Measurements from ENCODE around the gene TNRC6C. TPM values are rescaled to one million over a fixed set of nuclear protein-coding genes. Genes with fewer than 3 reads are reported as not detected.

TNRC6C gene
- total RNA-seq, 1 donor = 6.2 TPM

DNA sequence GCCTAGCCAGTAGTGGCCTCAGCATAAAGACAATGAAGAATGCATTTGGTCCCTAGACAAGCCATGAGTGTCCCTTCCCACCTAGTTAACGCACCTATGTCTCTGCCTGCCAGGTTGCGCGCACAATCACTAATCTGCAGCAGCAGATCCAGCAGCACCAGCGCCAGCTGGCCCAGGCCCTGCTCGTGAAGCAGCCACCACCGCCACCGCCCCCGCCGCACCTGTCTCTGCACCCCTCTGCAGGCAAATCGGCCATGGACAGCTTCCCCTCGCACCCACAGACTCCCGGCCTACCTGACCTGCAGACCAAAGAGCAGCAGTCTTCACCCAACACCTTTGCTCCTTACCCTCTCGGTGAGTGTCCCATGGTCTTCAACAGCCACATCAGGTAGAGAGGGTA, 128.2 kb downstream of the TNRC6C start:
- Histone ChIP-seq H4K20me1 (ENCODE audit: insufficient read depth, low read length) (no peaks in the 10 kb centered on the region), H3K9me3 (ENCODE audit: low read depth, low read length) (no peaks in the 10 kb centered on the region), H3K4me1 (ENCODE audit: insufficient read depth, low read length) (no peaks in the 10 kb centered on the region), H3K27me3 (ENCODE audit: insufficient read depth, low read length) (no peaks in the 10 kb centered on the region), H3K36me3 (ENCODE audit: insufficient read depth, low read length) (peaks cover 22% of the 10 kb centered on the region), H2AFZ (ENCODE audit: low read length) (no peak overlapping the region), H3K79me2 (ENCODE audit: insufficient read depth, low read length) (no peaks in the 10 kb centered on the region), H3K4me2 (ENCODE audit: insufficient read depth, low read length) (no peak overlapping the region), H3K27ac (ENCODE audit: low read depth, low read length) (no peak overlapping the region), H3K4me3 (ENCODE audit: insufficient read depth, low read length) (no peak overlapping the region)
- TF ChIP-seq, protein P1, sequence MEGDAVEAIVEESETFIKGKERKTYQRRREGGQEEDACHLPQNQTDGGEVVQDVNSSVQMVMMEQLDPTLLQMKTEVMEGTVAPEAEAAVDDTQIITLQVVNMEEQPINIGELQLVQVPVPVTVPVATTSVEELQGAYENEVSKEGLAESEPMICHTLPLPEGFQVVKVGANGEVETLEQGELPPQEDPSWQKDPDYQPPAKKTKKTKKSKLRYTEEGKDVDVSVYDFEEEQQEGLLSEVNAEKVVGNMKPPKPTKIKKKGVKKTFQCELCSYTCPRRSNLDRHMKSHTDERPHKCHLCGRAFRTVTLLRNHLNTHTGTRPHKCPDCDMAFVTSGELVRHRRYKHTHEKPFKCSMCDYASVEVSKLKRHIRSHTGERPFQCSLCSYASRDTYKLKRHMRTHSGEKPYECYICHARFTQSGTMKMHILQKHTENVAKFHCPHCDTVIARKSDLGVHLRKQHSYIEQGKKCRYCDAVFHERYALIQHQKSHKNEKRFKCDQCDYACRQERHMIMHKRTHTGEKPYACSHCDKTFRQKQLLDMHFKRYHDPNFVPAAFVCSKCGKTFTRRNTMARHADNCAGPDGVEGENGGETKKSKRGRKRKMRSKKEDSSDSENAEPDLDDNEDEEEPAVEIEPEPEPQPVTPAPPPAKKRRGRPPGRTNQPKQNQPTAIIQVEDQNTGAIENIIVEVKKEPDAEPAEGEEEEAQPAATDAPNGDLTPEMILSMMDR (IDR thresholded peaks at IDR 0.05; ENCODE audit: extremely low read depth, low read depth, low read length) = no peak
- no peak for DNase-seq (ENCODE audit: insufficient read length, low spot score, missing footprints)

GRCh38 chr17:78088529-78088928, 130.0 kb downstream of the TNRC6C start:
- DNase-seq (ENCODE audit: insufficient read length, low spot score, missing footprints) = no peak
- Histone ChIP-seq H3K36me3 (ENCODE audit: insufficient read depth, low read length) (peaks cover 29% of the 10 kb centered on the region), H3K4me3 (ENCODE audit: insufficient read depth, low read length) (no peak overlapping the region)

GRCh38 chr17:78089576-78090281, 131.2 kb downstream of the TNRC6C start:
- H2AFZ ChIP-seq (ENCODE audit: low read length) = no peak overlapping the region
- H3K27ac ChIP-seq (ENCODE audit: low read depth, low read length) = no peak overlapping the region
- H3K36me3 ChIP-seq (ENCODE audit: insufficient read depth, low read length) = peaks cover 37% of the 10 kb centered on the region
- H4K20me1 ChIP-seq (ENCODE audit: insufficient read depth, low read length) = no peaks in the 10 kb centered on the region
- no peak overlapping the region for H3K4me3 ChIP-seq (ENCODE audit: insufficient read depth, low read length)
- no peaks in the 10 kb centered on the region for H3K4me1 ChIP-seq (ENCODE audit: insufficient read depth, low read length)
- H3K9me3 ChIP-seq (ENCODE audit: low read depth, low read length) = no peaks in the 10 kb centered on the region
- H3K4me2 ChIP-seq (ENCODE audit: insufficient read depth, low read length) = no peak overlapping the region
- H3K27me3 ChIP-seq (ENCODE audit: insufficient read depth, low read length) = no peaks in the 10 kb centered on the region
- no peaks in the 10 kb centered on the region for H3K79me2 ChIP-seq (ENCODE audit: insufficient read depth, low read length)
- TF ChIP-seq, protein P1 (IDR thresholded peaks at IDR 0.05; ENCODE audit: extremely low read depth, low read depth, low read length) = no peak
- DNase-seq (ENCODE audit: insufficient read length, low spot score, missing footprints) = no peak

More at GRCh38 chr17:78088529-78088928, 130.0 kb downstream of the TNRC6C start:
- no peaks in the 10 kb centered on the region for H3K4me1 ChIP-seq (ENCODE audit: insufficient read depth, low read length)
- H3K9me3 ChIP-seq (ENCODE audit: low read depth, low read length) = no peaks in the 10 kb centered on the region
- H3K4me2 ChIP-seq (ENCODE audit: insufficient read depth, low read length) = no peak overlapping the region
- H4K20me1 ChIP-seq (ENCODE audit: insufficient read depth, low read length) = no peaks in the 10 kb centered on the region
- H2AFZ ChIP-seq (ENCODE audit: low read length) = no peak overlapping the region
- H3K79me2 ChIP-seq (ENCODE audit: insufficient read depth, low read length) = no peaks in the 10 kb centered on the region
- H3K27ac ChIP-seq (ENCODE audit: low read depth, low read length) = no peak overlapping the region
- no peaks in the 10 kb centered on the region for H3K27me3 ChIP-seq (ENCODE audit: insufficient read depth, low read length)
- TF ChIP-seq, protein P1 (IDR thresholded peaks at IDR 0.05; ENCODE audit: extremely low read depth, low read depth, low read length) = no peak

GRCh38 chr17:78092794-78093324, 134.4 kb downstream of the TNRC6C start:
- Histone ChIP-seq H3K4me2 (ENCODE audit: insufficient read depth, low read length) (no peak overlapping the region), H3K4me3 (ENCODE audit: insufficient read depth, low read length) (no peak overlapping the region), H4K20me1 (ENCODE audit: insufficient read depth, low read length) (no peaks in the 10 kb centered on the region), H3K27ac (ENCODE audit: low read depth, low read length) (no peak overlapping the region), H2AFZ (ENCODE audit: low read length) (no peak overlapping the region), H3K4me1 (ENCODE audit: insufficient read depth, low read length) (no peaks in the 10 kb centered on the region), H3K27me3 (ENCODE audit: insufficient read depth, low read length) (no peaks in the 10 kb centered on the region), H3K79me2 (ENCODE audit: insufficient read depth, low read length) (no peaks in the 10 kb centered on the region), H3K9me3 (ENCODE audit: low read depth, low read length) (no peaks in the 10 kb centered on the region), H3K36me3 (ENCODE audit: insufficient read depth, low read length) (peaks cover 35% of the 10 kb centered on the region)
- TF ChIP-seq, protein P1 (IDR thresholded peaks at IDR 0.05; ENCODE audit: extremely low read depth, low read depth, low read length) = no peak
- DNase-seq (ENCODE audit: insufficient read length, low spot score, missing footprints) = no peak

Measured in osteoblast (primary cell).